Peyer's patch (tissue), 4 donors: ENCODE measurements around the gene SMIM36. TPM values are rescaled to one million over a fixed set of nuclear protein-coding genes. Genes with fewer than 3 reads are reported as not detected.
"Not testable (repeated sequence)": the region's sequence is repeated elsewhere in the genome, so short reads cannot be mapped to it uniquely, and the experiment has no call there.

ENCODE experiments used
- DNase-seq, 3 donors: peaks; one replicate each; pipeline ENCODE4 v3.0.0-alpha.2; 2017 to 2019
- H3K27ac ChIP-seq, 4 donors: fragments of 200-600 bp; sonication (generic); one replicate each; pipeline ENCODE4 v1.5.1; 2016 to 2019
- H3K27me3 ChIP-seq, 2 donors: fragments of 200-600 bp; sonication (generic); one replicate each; pipeline ENCODE4 v1.5.1; 2019
- H3K36me3 ChIP-seq, 3 donors: fragments of 200-600 bp; sonication (generic); one replicate each; pipeline ENCODE4 v1.5.1; 2016 to 2019
- H3K4me1 ChIP-seq, 4 donors: fragments of 200-600 bp; sonication (generic); one replicate each; pipeline ENCODE4 v1.5.1; 2016 to 2019
- H3K4me3 ChIP-seq, 4 donors: fragments of 200-600 bp; sonication (generic); 1 replicate in 3 of 4; 2 replicates in 1 of 4; pipeline ENCODE4 v1.5.1; 2016 to 2019; ENCODE audit warnings: mild to moderate bottlenecking in 1 of 4
- H3K9me3 ChIP-seq, 4 donors: fragments of 200-600 bp; sonication (generic); one replicate each; pipeline ENCODE4 v1.5.1; 2016 to 2019; ENCODE audit warnings: mild to moderate bottlenecking in 1 of 4
- POLR2A ChIP-seq, 2 donors: fragments of 450-650 bp; IDR thresholded peaks; one replicate each; pipeline ENCODE4 v1.5.1; 2017; ENCODE audit warnings: antibody characterized with exemption in 2 of 2, mild to moderate bottlenecking in 2 of 2, moderate library complexity in 2 of 2
- total RNA-seq, 4 donors: library from RNA; depleted of rRNA; stranded (reverse); fragments of >200 nt; gene quantifications; one replicate each; pipeline ENCODE4 v1.1.0, GENCODE V29; 2016
- TF ChIP-seq, protein P1 (sequence below), 6 experiments: fragments of 450-650 bp in 4 of 6; fragments of 200-600 bp in 2 of 6; sonication (generic) in 1 of 6; IDR thresholded peaks; one replicate each; pipeline ENCODE4 v1.5.1; 2017 to 2019; ENCODE audit warnings: antibody characterized with exemption in 6 of 6, mild to moderate bottlenecking in 3 of 6, moderate library complexity in 1 of 6

Gene SMIM36
- total RNA-seq, 4 donors from 2014 or later = not detected

DNA sequence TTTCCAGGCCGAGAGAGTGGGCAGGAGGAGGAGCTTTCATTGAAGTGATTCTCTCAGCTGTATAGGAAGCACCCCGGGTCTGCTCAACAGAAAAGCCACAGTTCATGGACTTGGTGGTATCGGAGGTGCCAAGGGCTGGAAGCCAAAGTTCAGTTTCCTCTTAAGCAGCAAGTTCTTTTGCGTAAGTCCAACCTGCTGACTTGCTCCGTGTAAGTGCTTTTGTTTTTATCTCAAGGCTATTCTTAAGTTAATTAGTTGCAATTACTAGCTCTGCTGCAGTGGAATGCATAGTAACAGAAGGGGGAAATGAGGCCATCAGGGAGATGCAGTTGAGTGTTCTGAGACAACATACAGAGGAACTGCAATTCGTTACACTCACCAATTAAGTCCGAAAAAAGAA is 44.6 kb downstream of the SMIM36 start:
- peak in 1 of 3 donors; percentile 54 for DNase-seq
- H3K27ac ChIP-seq = no peak overlapping the region
- H3K9me3 ChIP-seq = no peaks in the 10 kb centered on the region
- TF ChIP-seq POLR2A (IDR thresholded peaks at IDR 0.05) = no peak
- TF ChIP-seq, protein P1, sequence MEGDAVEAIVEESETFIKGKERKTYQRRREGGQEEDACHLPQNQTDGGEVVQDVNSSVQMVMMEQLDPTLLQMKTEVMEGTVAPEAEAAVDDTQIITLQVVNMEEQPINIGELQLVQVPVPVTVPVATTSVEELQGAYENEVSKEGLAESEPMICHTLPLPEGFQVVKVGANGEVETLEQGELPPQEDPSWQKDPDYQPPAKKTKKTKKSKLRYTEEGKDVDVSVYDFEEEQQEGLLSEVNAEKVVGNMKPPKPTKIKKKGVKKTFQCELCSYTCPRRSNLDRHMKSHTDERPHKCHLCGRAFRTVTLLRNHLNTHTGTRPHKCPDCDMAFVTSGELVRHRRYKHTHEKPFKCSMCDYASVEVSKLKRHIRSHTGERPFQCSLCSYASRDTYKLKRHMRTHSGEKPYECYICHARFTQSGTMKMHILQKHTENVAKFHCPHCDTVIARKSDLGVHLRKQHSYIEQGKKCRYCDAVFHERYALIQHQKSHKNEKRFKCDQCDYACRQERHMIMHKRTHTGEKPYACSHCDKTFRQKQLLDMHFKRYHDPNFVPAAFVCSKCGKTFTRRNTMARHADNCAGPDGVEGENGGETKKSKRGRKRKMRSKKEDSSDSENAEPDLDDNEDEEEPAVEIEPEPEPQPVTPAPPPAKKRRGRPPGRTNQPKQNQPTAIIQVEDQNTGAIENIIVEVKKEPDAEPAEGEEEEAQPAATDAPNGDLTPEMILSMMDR (IDR thresholded peaks at IDR 0.05) = no peak
- H3K36me3 ChIP-seq = no peaks in the 10 kb centered on the region
- H3K4me3 ChIP-seq = no peak overlapping the region
- no peaks in the 10 kb centered on the region for H3K27me3 ChIP-seq
- no peaks in the 10 kb centered on the region for H3K4me1 ChIP-seq

DNA sequence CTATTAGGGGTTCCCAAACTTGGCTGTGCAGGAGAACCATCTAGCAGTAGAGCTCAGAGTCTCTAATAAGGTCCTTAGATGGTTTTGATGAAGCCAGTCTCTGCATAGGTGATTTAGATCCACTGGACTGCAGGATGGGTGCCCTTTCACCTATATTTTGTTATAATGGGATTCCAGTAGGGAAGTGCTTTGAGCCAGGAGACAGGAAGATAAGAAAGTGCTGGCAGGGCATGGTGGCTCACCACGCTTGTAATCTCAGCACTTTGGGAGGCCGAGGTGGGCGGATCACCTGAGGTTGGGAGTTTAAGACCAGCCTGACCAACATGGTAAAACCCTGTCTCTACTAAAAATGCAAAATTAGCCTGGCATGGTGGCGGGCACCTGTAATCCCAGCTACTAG is 45.5 kb downstream of the SMIM36 start:
- not testable (repeated sequence) for H3K36me3 ChIP-seq, H3K27ac ChIP-seq, H3K27me3 ChIP-seq, H3K4me3 ChIP-seq, DNase-seq, H3K9me3 ChIP-seq, H3K4me1 ChIP-seq

DNA sequence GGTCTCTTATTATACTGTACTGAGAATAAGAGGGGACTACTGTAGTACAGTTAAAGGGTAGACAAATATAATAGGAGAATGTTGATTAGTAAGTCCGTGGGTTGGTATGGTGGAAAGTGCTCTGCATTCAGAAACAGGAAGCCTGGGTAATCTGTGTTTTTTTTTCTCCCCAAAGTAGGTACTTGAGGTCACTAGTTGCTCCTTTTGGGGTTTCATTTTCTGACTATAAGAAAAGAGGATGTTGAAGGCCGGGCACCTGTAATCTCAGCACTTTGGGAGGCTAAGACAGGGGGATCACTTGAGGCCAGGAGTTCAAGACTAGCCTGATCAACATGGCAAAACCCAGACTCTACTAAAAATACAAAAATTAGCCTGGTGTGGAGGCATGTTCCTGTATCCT is 47.7 kb downstream of the SMIM36 start:
- Histone ChIP-seq H3K4me3 (no peak overlapping the region), H3K36me3 (no peaks in the 10 kb centered on the region), H3K4me1 (no peaks in the 10 kb centered on the region), H3K27me3 (no peaks in the 10 kb centered on the region), H3K9me3 (no peaks in the 10 kb centered on the region), H3K27ac (no peak overlapping the region)
- TF ChIP-seq POLR2A (IDR thresholded peaks at IDR 0.05) = no peak
- TF ChIP-seq, protein P1 (IDR thresholded peaks at IDR 0.05) = no peak
- DNase-seq = no peak

- no peaks in the 10 kb centered on the region for H3K9me3 ChIP-seq
- H3K36me3 ChIP-seq = no peaks in the 10 kb centered on the region
- no peak overlapping the region for H3K4me3 ChIP-seq
- H3K27me3 ChIP-seq = no peaks in the 10 kb centered on the region
- H3K27ac ChIP-seq = no peak overlapping the region
- DNase-seq = no peak
- H3K4me1 ChIP-seq = no peaks in the 10 kb centered on the region
- TF ChIP-seq, protein P1 (IDR thresholded peaks at IDR 0.05) = no peak
- no peak for TF ChIP-seq POLR2A (IDR thresholded peaks at IDR 0.05)
Measured at GRCh38 chr17:55462711-55463110, 48.5 kb downstream of the SMIM36 start.

- no peak for TF ChIP-seq POLR2A (IDR thresholded peaks at IDR 0.05)
- TF ChIP-seq, protein P1 (IDR thresholded peaks at IDR 0.05) = no peak
- no peaks in the 10 kb centered on the region for H3K27me3 ChIP-seq
- no peak overlapping the region for H3K27ac ChIP-seq
- no peak overlapping the region for H3K4me3 ChIP-seq
- H3K9me3 ChIP-seq = no peaks in the 10 kb centered on the region
- H3K36me3 ChIP-seq = no peaks in the 10 kb centered on the region
- H3K4me1 ChIP-seq = no peaks in the 10 kb centered on the region
- no peak for DNase-seq
Measured at GRCh38 chr17:55462234-55462633, 49.0 kb downstream of the SMIM36 start.

DNA sequence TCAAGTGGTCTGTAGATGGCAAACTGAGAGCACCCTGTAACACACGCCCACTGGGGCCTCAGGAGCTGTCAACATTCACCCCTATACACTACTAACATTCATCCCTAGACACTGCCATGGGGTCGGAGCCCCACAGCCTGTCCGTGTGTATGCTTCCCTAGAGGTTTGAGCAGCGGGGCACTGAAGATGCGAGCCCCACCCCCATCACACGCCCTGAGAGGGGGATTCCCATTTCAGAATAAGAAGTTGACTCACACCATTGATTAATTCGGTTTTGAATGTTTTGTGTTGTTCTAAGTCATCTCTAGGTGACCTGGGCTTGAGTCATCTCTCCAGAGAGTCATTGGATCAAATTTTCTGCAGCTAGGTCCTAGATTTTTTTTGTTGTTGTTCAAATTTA is 52.3 kb downstream of the SMIM36 start:
- TF ChIP-seq POLR2A (IDR thresholded peaks at IDR 0.05) = no peak
- TF ChIP-seq, protein P1 (IDR thresholded peaks at IDR 0.05) = no peak
- H3K36me3 ChIP-seq = no peaks in the 10 kb centered on the region
- no peaks in the 10 kb centered on the region for H3K4me1 ChIP-seq
- H3K27ac ChIP-seq = no peak overlapping the region
- DNase-seq = no peak
- H3K4me3 ChIP-seq = no peak overlapping the region
- H3K27me3 ChIP-seq = no peaks in the 10 kb centered on the region
- no peaks in the 10 kb centered on the region for H3K9me3 ChIP-seq
